Prostate gland (tissue), 2 donors: ENCODE results near the gene CCDC61.

Source experiments
- CTCF ChIP-seq, 4 experiments: fragments of 200-600 bp in 2 of 4; fragments of 450-650 bp in 2 of 4; sonication (generic) in 2 of 4; IDR thresholded peaks; 1 replicate in 3 of 4; 2 replicates in 1 of 4; pipeline ENCODE4 v1.5.1; 2016 to 2019; ENCODE audit warnings: antibody characterized with exemption in 4 of 4, mild to moderate bottlenecking in 2 of 4, moderate library complexity in 2 of 4
- POLR2A ChIP-seq: fragments of 450-650 bp; IDR thresholded peaks from one replicate; pipeline ENCODE4 v1.6.1; 2016; ENCODE audit warnings: antibody characterized with exemption, mild to moderate bottlenecking

GRCh38 chr19:46063201-46063600, 67.9 kb downstream of the CCDC61 start:
- TF ChIP-seq CTCF (IDR thresholded peaks at IDR 0.05) (no peak), POLR2A (no peak)
